ENCODE results near the gene RSPH6A.
A peak's percentile ranks its signal among the peaks of the same experiment; 100 is the strongest.
"Not testable (repeated sequence)": the region's sequence is repeated elsewhere in the genome, so short reads cannot be mapped to it uniquely, and the experiment has no call there.

RSPH6A gene

DNA sequence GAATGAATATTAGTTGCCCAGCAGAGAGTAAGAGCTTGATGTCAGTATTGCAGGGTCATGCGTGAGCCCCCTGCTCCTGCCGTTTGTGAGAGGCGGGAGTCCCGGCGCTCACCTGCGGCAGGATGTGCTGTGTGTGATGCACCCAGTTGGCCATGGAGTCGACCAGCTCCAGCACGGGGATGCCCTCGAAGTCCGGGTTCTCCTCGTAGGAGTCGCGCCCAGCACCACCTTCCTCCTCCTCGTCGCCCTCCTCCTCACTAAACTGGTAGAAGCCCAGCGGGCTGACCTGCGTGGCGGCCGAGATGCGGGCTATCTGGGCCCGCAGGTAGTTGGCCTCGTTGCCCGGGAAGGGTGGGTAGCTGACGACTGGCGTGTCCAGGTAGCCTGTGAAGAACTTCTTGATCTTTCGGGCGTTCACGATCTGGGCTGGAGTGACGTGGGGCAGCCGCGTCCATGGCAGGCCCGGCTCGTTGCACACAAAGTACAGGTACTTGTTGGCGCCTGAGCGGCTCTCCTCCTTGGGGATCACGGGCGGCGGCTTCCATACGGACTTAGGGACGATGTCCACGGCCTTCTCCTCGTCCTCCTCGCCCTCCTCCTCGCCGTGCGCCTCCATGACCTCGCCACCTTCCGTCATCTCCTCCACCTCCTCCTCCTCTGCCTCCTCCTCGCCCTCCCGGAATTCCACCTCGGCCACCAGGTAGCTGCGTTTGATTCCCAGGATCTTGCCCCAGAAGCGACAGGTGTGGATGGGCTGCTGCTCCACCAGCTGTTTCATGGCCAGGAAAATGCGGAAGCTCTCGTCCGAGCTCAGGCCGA lies 10.8 kb downstream of the RSPH6A start:
- DNase-seq (ENCODE audit: low read depth, low spot score), result no peak
- TF ChIP-seq, protein P1, sequence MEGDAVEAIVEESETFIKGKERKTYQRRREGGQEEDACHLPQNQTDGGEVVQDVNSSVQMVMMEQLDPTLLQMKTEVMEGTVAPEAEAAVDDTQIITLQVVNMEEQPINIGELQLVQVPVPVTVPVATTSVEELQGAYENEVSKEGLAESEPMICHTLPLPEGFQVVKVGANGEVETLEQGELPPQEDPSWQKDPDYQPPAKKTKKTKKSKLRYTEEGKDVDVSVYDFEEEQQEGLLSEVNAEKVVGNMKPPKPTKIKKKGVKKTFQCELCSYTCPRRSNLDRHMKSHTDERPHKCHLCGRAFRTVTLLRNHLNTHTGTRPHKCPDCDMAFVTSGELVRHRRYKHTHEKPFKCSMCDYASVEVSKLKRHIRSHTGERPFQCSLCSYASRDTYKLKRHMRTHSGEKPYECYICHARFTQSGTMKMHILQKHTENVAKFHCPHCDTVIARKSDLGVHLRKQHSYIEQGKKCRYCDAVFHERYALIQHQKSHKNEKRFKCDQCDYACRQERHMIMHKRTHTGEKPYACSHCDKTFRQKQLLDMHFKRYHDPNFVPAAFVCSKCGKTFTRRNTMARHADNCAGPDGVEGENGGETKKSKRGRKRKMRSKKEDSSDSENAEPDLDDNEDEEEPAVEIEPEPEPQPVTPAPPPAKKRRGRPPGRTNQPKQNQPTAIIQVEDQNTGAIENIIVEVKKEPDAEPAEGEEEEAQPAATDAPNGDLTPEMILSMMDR (IDR thresholded peaks at IDR 0.05; ENCODE audit: insufficient read depth, low read length, missing control alignments), result no peak
- no peak overlapping the region for H3K4me3 ChIP-seq (ENCODE audit: low read depth, low read length)
- POLR2A ChIA-PET, result no interaction called here
- CTCF ChIA-PET, result interaction anchor here (3.6 to 11.8 kb wide), 2 partner anchors 14 to 35 kb away, joined by 13 to 123 read pairs; partner anchors contain the start of gene SIX5

DNA sequence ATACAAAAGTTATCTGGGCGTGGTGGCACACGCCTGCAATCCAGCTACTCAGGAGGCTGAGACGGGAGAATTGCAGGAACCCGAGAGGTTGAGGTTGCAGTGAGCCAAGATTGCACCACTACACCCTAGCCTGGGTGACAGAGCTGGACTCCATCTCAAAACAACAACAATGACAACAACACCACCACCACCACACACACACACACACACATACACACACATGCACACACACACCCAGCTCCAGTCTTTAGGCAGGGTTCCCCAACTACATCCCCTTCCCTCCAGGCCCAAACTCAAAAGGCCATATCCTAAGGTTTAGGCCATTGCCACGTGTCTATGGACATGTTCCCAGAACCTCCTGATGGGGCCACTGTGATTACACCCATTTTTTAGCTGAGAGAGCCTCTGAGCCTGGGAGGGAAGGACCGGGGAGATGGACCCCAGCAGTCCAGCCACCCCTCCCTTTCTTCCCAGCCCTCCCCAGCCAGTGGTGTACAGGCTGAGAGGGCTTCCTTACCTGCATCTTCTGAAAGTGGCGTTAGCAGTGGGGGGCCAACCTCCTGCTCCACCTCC lies 13.4 kb downstream of the RSPH6A start:
- H3K4me3 ChIP-seq (ENCODE audit: low read depth, low read length), result no peak overlapping the region
- CTCF ChIA-PET, result interaction anchor here (0.6 to 11.8 kb wide), 7 partner anchors 8 to 292 kb away, joined by 3 to 170 read pairs (median 38); partner anchors contain the start of genes DMPK, QPCTL and SIX5
- no peak for DNase-seq (ENCODE audit: low read depth, low spot score)
- POLR2A ChIA-PET, result no interaction called here
- TF ChIP-seq, protein P1 (IDR thresholded peaks at IDR 0.05; ENCODE audit: insufficient read depth, low read length, missing control alignments), result no peak

DNA sequence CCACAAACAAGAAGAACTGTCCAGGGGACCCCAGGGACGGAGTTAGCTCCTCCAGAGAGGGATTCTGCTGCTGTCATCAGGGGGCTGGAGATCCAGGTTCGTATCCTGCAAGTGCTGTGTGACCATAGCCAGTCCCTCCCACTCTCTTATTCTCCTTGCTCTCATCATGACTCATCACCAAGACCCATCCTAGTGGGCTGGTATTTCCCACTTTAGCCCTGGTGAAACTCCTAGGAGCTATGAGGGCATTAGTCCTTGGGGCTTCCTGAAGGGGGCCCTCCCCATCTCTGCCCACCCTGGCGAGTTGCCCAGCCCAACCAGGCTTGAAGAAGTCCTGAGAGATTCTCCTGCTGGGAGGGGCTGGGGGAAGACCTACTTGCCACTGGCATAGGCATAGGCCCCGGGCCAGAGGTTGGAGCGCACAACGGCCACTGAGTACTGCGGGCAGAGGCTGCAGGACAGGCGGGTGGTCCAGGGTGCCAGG lies 15.0 kb downstream of the RSPH6A start:
- no peak overlapping the region for H3K4me3 ChIP-seq (ENCODE audit: low read depth, low read length)
- peak; percentile 10 for DNase-seq (ENCODE audit: low read depth, low spot score)
- TF ChIP-seq, protein P1 (IDR thresholded peaks at IDR 0.05; ENCODE audit: insufficient read depth, low read length, missing control alignments), result no peak
- ChIA-PET CTCF (interaction anchor here (0.9 to 11.8 kb wide), 21 partner anchors 9 to 285 kb away, joined by 3 to 170 read pairs (median 6); partner anchors contain the start of genes DMPK, FBXO46, QPCTL and RSPH6A), POLR2A (interaction anchor here (0.9 to 2.4 kb wide), 2 partner anchors 28 to 30 kb away, joined by 3 to 31 read pairs; partner anchors contain the start of gene SIX5)

DNA sequence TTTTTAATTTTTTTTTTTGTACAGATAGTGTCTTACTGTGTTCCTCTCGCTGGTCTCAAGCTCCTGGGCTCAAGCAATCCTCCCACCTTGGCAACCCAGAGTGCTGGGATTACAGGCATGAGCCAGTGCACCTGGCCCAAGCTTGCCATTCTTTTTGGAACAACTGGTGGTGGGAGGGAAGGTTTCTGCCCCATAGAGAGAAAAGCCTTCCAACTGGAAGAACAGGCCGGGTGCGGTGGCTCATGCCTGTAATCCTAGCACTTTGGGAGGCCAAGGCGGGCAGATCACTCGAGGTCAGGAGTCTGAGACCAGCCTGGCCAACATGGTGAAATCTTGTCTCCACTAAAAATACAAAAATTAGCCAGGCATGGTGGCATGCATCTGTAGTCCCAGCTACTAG lies 15.6 kb downstream of the RSPH6A start:
- CTCF ChIA-PET, result interaction anchor here (0.7 to 11.8 kb wide), 31 partner anchors 9 to 284 kb away, joined by 3 to 170 read pairs (median 5); partner anchors contain the start of genes DMPK, FBXO46, IRF2BP1 and MYPOP
- DNase-seq (ENCODE audit: low read depth, low spot score); H3K4me3 ChIP-seq (ENCODE audit: low read depth, low read length): not testable (repeated sequence)
- POLR2A ChIA-PET, result interaction anchor here (0.9 to 2.4 kb wide), 4 partner anchors 17 to 64 kb away, joined by 3 to 31 read pairs (median 5); partner anchors contain the start of genes DMPK, SIX5 and SYMPK

DNA sequence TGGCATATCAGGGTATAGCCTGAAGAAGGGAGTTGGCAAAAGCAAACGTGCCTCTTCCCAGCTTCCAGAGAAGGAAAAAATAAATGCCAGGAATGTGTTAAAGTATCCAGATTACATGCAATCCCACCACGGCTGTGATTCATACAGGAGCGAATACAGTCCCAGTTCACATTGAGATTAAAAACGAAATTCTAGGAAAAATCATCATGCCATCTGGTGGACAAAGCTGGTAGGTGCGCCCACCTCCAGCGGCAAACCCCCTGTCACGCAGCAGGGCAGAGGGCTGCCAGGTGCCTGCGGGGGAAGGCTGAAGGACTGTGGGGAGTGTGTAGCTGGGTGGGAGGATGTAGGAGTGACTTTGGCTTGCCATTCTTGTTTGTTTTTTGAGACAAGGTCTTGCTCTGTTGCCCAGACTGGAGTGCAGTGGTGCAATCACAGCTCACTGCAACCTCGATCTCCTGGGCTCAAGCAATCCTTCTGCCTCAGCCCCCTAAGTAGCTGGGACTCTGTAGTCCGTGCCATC lies 16.1 kb downstream of the RSPH6A start:
- H3K4me3 ChIP-seq (ENCODE audit: low read depth, low read length), result no peak overlapping the region
- ChIA-PET POLR2A (interaction anchor here (0.7 to 2.4 kb wide), 5 partner anchors 17 to 64 kb away, joined by 3 to 31 read pairs (median 4); partner anchors contain the start of genes DMPK, SIX5 and SYMPK), CTCF (interaction anchor here (0.7 to 11.8 kb wide), 28 partner anchors 9 to 284 kb away, joined by 3 to 170 read pairs (median 5); partner anchors contain the start of genes DMPK, FBXO46, IRF2BP1 and MYPOP)
- TF ChIP-seq, protein P1 (IDR thresholded peaks at IDR 0.05; ENCODE audit: insufficient read depth, low read length, missing control alignments), result peak; percentile 76
- peak; percentile 54 for DNase-seq (ENCODE audit: low read depth, low spot score)

DNA sequence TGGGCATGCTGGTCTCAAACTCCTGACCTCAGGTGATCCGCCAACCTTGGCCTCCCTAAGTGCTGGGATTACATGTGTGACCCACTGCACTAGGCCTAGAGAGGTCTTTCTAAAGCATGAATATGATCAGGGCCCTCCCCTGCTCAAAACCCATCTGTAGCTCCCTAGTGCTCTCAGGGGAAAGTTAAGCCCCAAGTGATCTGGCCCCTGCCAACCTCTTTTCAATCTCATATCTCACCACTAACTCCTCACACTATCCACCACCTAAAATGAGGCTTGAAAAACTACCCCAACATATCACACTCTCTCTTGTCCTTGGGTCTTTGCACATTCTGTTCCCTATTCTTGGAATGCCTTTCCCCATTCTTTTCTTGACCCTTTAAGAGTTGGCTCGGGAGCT lies 20.5 kb downstream of the RSPH6A start:
- no peak overlapping the region for H3K4me3 ChIP-seq (ENCODE audit: low read depth, low read length)
- DNase-seq (ENCODE audit: low read depth, low spot score), result no peak
- ChIA-PET CTCF (interaction anchor here (0.9 to 4.8 kb wide), 4 partner anchors 12 to 26 kb away, joined by 3 to 36 read pairs (median 6); partner anchors contain the start of gene SIX5), POLR2A (no interaction called here)
- TF ChIP-seq, protein P1 (IDR thresholded peaks at IDR 0.05; ENCODE audit: insufficient read depth, low read length, missing control alignments), result no peak
